BE2C (cell line): ENCODE measurements around the gene IDS.
"Not testable (repeated sequence)": the region's sequence is repeated elsewhere in the genome, so short reads cannot be mapped to it uniquely, and the experiment has no call there.

Source experiments
- DNase-seq: peaks from one replicate; pipeline ENCODE4 v3.0.0-alpha.2; 2020
- H3K27me3 ChIP-seq: fragments of 250-450 bp; sonication (Bioruptor Pico); 2 replicates; pipeline ENCODE4 v1.5.1; 2020; ENCODE audit warnings: mild to moderate bottlenecking
- H3K36me3 ChIP-seq: fragments of 250-450 bp; sonication (Bioruptor Pico); 2 replicates; pipeline ENCODE4 v1.5.1; 2020; ENCODE audit warnings: mild to moderate bottlenecking
- H3K4me1 ChIP-seq: fragments of 250-450 bp; sonication (Bioruptor Pico); 2 replicates; pipeline ENCODE4 v1.5.1; 2020
- H3K4me3 ChIP-seq: 2 replicates; pipeline ENCODE4 v1.5.1; 2011; ENCODE audit warnings: low read depth, low read length
- H3K9me3 ChIP-seq: fragments of 250-450 bp; sonication (Bioruptor Pico); 2 replicates; pipeline ENCODE4 v1.5.1; 2020
- TF ChIP-seq, protein P1 (sequence below): IDR thresholded peaks from 2 replicates; pipeline ENCODE4 v1.5.1; 2012; ENCODE audit warnings: mild to moderate bottlenecking, low read depth, low read length

IDS gene

DNA sequence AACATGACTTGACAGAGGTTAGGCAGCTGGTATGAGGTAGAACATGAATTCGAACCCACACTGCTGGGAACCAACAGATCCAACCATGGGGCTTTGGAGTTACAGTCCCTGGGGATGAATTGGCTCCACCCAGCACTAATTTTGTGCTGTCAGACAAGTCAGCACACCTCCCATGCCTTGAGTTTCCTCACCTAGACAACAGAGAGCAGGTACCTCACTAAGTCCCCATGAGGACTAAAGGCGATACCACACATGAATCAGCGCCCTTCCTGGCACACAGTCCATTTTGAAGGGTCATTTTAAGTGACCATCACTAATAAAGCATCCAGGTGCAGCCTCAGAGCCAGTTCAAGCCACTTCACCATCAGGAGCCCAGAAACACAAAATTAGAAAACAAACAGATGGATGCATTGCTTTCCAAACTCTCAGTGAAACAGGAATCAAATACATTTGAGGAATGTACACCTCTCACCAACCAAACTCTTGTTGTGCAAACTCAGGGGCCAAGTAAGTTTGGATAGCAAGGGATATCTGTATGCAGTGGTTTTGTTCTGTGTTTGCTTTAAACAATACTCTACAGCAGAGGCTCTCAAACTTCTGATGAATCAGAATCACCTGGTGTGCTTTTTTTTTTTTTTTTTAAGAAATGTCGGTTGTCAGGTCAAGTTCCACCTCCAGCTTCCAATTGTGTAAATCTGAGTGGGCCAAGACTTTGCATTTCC is 10.1 kb downstream of the IDS start:
- no peak overlapping the region for H3K4me3 ChIP-seq
- TF ChIP-seq, protein P1, sequence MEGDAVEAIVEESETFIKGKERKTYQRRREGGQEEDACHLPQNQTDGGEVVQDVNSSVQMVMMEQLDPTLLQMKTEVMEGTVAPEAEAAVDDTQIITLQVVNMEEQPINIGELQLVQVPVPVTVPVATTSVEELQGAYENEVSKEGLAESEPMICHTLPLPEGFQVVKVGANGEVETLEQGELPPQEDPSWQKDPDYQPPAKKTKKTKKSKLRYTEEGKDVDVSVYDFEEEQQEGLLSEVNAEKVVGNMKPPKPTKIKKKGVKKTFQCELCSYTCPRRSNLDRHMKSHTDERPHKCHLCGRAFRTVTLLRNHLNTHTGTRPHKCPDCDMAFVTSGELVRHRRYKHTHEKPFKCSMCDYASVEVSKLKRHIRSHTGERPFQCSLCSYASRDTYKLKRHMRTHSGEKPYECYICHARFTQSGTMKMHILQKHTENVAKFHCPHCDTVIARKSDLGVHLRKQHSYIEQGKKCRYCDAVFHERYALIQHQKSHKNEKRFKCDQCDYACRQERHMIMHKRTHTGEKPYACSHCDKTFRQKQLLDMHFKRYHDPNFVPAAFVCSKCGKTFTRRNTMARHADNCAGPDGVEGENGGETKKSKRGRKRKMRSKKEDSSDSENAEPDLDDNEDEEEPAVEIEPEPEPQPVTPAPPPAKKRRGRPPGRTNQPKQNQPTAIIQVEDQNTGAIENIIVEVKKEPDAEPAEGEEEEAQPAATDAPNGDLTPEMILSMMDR: no peak
- H3K4me1 ChIP-seq: no peaks in the 10 kb centered on the region
- H3K9me3 ChIP-seq: no peaks in the 10 kb centered on the region
- peaks cover 54% of the 10 kb centered on the region for H3K36me3 ChIP-seq
- DNase-seq: no peak
- no peaks in the 10 kb centered on the region for H3K27me3 ChIP-seq

DNA sequence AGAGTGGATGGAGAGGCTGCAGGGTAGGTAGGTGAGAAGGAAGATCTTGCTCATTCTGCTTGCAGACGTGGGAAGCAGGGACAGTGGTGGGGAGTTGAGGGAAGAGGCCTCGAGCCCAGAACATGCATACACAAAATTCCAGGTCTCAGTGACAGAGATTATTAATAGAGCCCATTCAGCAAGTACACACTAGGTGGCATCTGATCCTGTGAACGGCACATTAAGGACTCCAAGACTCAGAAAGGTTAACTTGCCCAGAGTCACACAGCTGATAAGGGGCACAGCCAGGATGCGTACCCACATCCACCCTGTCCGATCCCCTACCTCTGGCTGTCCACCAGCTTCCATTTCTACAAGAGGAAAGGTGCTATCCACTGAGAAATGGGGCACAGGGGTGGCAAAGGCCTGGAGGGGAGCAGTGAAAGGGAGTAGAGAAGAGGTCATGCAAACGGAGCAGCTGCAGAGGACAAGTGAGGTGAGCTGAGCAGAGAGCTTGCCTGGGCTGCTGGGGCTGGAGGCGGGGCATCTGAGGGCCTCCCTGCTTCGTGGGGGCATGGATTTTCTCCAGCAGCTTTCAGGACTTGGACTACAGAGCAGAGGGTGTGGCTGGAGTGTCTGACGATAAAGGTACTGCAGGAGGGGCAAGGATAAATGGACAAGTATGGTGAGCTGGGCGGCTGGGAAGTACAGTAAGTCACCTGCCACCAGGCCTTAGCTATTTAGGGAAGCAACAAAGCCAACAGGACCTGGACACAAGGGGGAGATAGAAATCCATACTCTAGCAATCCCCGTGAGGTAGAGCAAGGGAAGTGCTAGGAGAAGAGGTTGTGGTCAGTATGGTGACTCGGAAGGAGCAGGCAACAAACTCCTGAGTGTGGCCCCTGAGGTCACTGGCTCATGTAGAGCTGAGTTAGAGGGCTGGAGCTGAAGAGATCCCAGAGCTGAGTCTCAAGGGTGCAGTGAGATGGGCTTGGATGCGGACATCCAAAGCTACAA is 11.2 kb downstream of the IDS start:
- Histone ChIP-seq H3K4me1 (no peaks in the 10 kb centered on the region), H3K36me3 (peaks cover 57% of the 10 kb centered on the region), H3K4me3 (no peak overlapping the region)

DNA sequence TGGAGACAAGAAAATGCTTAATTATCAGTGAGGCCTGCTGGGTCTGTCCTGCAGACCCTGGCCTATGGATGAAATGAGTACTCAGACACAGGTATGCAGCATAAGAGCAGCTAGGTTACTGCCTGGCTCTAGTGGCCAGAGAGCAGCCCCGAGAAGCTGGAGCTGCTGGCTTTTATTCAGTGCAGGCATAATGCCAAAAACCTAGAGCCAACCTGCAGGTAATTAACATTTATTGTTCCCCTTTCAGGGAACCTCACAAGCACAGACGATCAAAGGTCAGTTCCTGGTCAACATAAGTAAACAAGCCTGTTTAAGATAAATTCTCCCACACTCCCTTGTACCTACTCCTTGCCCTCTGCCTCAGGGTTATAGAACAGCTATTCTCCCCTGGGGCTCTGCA is 13.3 kb downstream of the IDS start:
- H3K4me1 ChIP-seq: no peaks in the 10 kb centered on the region
- TF ChIP-seq, protein P1: no peak
- H3K27me3 ChIP-seq: no peaks in the 10 kb centered on the region
- H3K36me3 ChIP-seq: peaks cover 57% of the 10 kb centered on the region
- H3K4me3 ChIP-seq: no peak overlapping the region
- H3K9me3 ChIP-seq: no peaks in the 10 kb centered on the region
- no peak for DNase-seq

More for the DNA sequence above, 11.2 kb downstream of the IDS start:
- TF ChIP-seq, protein P1: peak; percentile 22
- Histone ChIP-seq H3K9me3 (no peaks in the 10 kb centered on the region), H3K27me3 (no peaks in the 10 kb centered on the region)
- DNase-seq: no peak

DNA sequence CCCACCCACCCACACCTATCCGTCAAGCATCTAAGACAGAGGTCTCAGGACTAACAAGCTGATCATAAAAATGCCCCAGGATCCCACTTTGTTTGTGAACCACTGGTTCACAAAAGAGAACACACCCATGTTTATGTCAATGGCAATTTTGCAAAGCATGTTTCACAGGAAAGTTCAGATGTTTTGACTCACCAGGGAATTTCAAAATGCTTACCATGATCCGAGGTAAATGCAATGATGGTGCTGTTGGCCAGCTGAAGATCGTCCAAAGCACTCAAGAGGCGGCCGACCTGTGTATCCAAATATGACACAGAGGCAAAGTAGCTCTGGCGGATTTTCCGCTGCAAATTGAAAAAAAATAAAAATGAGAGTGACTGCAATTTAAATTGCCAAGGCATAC is 15.0 kb downstream of the IDS start:
- no peaks in the 10 kb centered on the region for H3K4me1 ChIP-seq
- H3K36me3 ChIP-seq: peaks cover 52% of the 10 kb centered on the region
- TF ChIP-seq, protein P1: no peak

DNA sequence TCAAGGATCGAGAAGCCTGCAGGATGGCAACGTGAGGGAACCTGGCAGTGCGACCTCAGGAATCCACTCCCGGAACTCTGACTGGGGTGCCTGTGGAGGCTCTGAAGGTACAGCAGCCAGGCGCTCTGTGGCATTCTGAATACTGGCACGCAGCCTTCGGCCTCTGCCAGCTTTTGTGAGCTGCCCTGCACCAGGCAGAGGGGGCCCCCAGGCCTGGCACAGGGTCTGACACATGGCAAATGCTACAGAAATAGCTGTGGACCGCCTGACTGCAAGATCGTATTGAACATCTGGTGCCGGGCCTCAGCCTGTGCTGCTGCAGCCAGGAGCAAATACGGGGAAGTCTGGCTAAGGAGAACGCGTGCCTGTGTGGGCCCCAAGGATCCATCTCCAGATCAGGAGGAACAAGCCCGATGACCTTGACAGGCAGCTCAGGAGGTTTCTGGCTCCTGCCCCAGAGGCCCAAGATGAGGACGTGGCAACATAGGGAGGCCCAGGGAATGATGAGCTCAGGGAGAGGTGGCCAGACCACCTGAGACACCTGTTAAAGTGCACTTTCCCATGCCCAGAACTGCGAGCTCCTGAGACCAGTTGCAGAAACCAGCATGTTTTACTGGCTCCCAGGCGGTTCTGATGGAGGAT is 16.6 kb downstream of the IDS start:
- peaks cover 42% of the 10 kb centered on the region for H3K36me3 ChIP-seq
- H3K9me3 ChIP-seq, H3K4me1 ChIP-seq, H3K27me3 ChIP-seq, DNase-seq, H3K4me3 ChIP-seq: not testable (repeated sequence)

More for the DNA sequence above, 15.0 kb downstream of the IDS start:
- DNase-seq: no peak
- Histone ChIP-seq H3K27me3 (no peaks in the 10 kb centered on the region), H3K4me3 (no peak overlapping the region), H3K9me3 (no peaks in the 10 kb centered on the region)

DNA sequence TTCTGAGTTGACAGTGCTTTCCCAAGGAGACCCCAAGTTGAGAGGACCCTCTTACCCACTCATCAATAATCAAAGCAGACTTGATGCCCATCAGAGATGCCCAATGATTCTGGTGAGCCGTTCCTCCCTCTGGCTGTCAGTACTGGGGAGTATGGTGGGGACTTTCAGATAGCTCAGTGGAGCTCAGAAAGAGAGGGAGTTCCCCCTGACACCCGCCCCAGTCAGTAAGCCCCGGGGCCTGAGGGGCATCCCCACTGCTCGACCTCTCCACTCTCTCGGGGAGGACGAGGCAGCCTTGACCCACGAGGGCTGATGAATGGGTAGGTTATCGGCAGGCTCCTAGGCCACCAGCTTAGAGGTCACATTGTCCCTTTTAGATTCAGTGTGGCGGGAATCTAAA is 17.1 kb downstream of the IDS start:
- H3K9me3 ChIP-seq, H3K27me3 ChIP-seq, H3K4me3 ChIP-seq, H3K4me1 ChIP-seq, DNase-seq: not testable (repeated sequence)
- H3K36me3 ChIP-seq: peaks cover 38% of the 10 kb centered on the region
